ENCODE results near the gene CLPTM1L.

DNA sequence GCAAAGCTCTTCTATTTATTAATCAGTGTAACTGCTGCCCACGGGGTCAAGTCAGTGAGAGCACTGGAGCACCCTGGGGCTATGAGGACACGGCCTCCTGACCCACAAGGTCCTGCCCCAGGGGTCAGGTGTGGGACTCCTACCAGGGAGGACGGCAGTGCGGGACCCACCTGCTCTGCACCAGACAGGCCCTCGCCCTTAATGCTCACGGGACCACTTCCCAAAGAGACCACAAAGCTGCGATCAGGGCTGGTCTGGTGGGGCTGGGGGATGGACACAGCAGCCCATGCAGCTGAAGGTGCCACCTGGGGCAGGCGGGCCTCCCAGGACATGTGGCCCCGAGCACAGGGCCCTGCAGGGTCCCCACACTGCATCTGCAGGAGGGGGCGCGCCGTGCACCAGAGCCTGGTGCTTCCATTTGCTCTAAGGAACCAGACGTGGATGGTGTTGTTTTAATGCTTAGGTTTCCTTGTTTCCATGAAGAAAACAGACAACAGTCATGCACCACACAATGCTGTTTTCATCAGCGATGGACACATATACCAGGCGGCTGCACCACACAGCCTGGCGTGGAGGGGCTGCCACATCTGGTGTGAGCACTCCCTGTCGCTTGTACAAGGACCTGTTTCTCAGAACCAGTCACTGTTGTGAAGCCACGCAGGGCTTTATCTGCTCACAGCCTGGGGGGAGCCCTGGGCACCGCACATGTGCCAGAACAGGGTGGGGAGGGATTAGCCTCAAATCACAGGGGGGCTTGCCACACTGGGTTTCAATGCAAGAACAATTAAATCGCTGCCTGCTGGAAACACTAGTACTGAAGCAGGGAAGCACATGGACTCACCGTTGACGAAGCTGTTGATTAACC, 22.6 kb downstream of the CLPTM1L start:
- TF ChIP-seq, protein P1, sequence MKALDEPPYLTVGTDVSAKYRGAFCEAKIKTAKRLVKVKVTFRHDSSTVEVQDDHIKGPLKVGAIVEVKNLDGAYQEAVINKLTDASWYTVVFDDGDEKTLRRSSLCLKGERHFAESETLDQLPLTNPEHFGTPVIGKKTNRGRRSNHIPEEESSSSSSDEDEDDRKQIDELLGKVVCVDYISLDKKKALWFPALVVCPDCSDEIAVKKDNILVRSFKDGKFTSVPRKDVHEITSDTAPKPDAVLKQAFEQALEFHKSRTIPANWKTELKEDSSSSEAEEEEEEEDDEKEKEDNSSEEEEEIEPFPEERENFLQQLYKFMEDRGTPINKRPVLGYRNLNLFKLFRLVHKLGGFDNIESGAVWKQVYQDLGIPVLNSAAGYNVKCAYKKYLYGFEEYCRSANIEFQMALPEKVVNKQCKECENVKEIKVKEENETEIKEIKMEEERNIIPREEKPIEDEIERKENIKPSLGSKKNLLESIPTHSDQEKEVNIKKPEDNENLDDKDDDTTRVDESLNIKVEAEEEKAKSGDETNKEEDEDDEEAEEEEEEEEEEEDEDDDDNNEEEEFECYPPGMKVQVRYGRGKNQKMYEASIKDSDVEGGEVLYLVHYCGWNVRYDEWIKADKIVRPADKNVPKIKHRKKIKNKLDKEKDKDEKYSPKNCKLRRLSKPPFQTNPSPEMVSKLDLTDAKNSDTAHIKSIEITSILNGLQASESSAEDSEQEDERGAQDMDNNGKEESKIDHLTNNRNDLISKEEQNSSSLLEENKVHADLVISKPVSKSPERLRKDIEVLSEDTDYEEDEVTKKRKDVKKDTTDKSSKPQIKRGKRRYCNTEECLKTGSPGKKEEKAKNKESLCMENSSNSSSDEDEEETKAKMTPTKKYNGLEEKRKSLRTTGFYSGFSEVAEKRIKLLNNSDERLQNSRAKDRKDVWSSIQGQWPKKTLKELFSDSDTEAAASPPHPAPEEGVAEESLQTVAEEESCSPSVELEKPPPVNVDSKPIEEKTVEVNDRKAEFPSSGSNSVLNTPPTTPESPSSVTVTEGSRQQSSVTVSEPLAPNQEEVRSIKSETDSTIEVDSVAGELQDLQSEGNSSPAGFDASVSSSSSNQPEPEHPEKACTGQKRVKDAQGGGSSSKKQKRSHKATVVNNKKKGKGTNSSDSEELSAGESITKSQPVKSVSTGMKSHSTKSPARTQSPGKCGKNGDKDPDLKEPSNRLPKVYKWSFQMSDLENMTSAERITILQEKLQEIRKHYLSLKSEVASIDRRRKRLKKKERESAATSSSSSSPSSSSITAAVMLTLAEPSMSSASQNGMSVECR (CRISPR knock-in tag; IDR thresholded peaks at IDR 0.05): no peak
- TF ChIP-seq RHOXF2B (CRISPR knock-in tag; conservative IDR thresholded peaks at IDR 0.05) (no peak), HDAC6 (IDR thresholded peaks at IDR 0.05; ENCODE audit: low read depth, low read length) (no peak), RNF2 (IDR thresholded peaks at IDR 0.05) (no peak), MXI1 (IDR thresholded peaks at IDR 0.05; ENCODE audit: low read depth, low read length) (no peak), MTA2 (IDR thresholded peaks at IDR 0.05; ENCODE audit: low read depth) (no peak), RB1 (IDR thresholded peaks at IDR 0.05; ENCODE audit: low read depth) (no peak), MAZ (CRISPR knock-in tag; conservative IDR thresholded peaks at IDR 0.05 in 1 of 2, IDR thresholded peaks at IDR 0.05 in 1 of 2) (no peak), SIN3A (IDR thresholded peaks at IDR 0.05; ENCODE audit: borderline replicate concordance in 2 of 2, control insufficient read depth in 1 of 2, low read depth in 2 of 2, low read length in 2 of 2) (no peak)
- TF ChIP-seq, protein P2, sequence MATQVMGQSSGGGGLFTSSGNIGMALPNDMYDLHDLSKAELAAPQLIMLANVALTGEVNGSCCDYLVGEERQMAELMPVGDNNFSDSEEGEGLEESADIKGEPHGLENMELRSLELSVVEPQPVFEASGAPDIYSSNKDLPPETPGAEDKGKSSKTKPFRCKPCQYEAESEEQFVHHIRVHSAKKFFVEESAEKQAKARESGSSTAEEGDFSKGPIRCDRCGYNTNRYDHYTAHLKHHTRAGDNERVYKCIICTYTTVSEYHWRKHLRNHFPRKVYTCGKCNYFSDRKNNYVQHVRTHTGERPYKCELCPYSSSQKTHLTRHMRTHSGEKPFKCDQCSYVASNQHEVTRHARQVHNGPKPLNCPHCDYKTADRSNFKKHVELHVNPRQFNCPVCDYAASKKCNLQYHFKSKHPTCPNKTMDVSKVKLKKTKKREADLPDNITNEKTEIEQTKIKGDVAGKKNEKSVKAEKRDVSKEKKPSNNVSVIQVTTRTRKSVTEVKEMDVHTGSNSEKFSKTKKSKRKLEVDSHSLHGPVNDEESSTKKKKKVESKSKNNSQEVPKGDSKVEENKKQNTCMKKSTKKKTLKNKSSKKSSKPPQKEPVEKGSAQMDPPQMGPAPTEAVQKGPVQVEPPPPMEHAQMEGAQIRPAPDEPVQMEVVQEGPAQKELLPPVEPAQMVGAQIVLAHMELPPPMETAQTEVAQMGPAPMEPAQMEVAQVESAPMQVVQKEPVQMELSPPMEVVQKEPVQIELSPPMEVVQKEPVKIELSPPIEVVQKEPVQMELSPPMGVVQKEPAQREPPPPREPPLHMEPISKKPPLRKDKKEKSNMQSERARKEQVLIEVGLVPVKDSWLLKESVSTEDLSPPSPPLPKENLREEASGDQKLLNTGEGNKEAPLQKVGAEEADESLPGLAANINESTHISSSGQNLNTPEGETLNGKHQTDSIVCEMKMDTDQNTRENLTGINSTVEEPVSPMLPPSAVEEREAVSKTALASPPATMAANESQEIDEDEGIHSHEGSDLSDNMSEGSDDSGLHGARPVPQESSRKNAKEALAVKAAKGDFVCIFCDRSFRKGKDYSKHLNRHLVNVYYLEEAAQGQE (IDR thresholded peaks at IDR 0.05; ENCODE audit: borderline replicate concordance): no peak
- TF ChIP-seq, protein P2 (CRISPR knock-in tag; IDR thresholded peaks at IDR 0.05; ENCODE audit: low read depth): no peak

Measured in K562 (cell line).